ENCODE measurements around the gene ADK.

GRCh38 chr10:74415146-74415839, 264.3 kb downstream of the ADK start:
- TF ChIP-seq CTCF (conservative IDR thresholded peaks at IDR 0.05; ENCODE audit: low read depth in 2 of 2) = no peak
- no peak for TF ChIP-seq EZH2phosphoT487 (IDR thresholded peaks at IDR 0.05; ENCODE audit: unreplicated experiment)
- no peak for TF ChIP-seq REST (IDR thresholded peaks at IDR 0.05; ENCODE audit: unreplicated experiment)
- no peak for TF ChIP-seq EZH2 (IDR thresholded peaks at IDR 0.05; ENCODE audit: low read depth, unreplicated experiment)
- TF ChIP-seq POLR2AphosphoS5 (IDR thresholded peaks at IDR 0.05; ENCODE audit: low read depth) = no peak
- no peak for TF ChIP-seq ETS1 (IDR thresholded peaks at IDR 0.05)
- TF ChIP-seq CREB1 (CRISPR knock-in tag; IDR thresholded peaks at IDR 0.05; ENCODE audit: low read depth) = no peak
- no peak for TF ChIP-seq ZNF331 (CRISPR knock-in tag; IDR thresholded peaks at IDR 0.05; ENCODE audit: low read depth)
- TF ChIP-seq ZNF462 (CRISPR knock-in tag; IDR thresholded peaks at IDR 0.05) = no peak
- TF ChIP-seq ZNF114 (CRISPR knock-in tag; IDR thresholded peaks at IDR 0.05) = no peak
- no peak for TF ChIP-seq JUNB (IDR thresholded peaks at IDR 0.05; ENCODE audit: unreplicated experiment)
- no peak for TF ChIP-seq STAT1 (IDR thresholded peaks at IDR 0.05; ENCODE audit: unreplicated experiment)
- TF ChIP-seq NANOG (IDR thresholded peaks at IDR 0.05; ENCODE audit: borderline replicate concordance) = no peak
